Neural cell (in vitro differentiated cells): ENCODE measurements around the gene PADI3. TPM values are rescaled to one million over a fixed set of nuclear protein-coding genes. Genes with fewer than 3 reads are reported as not detected.

Experiments used
- H2AFZ ChIP-seq: fragments of 200-600, 300-800 bp; sonication (generic), shearing (Covaris generic); 2 replicates; pipeline ENCODE4 v1.6.0; 2014; ENCODE audit warnings: low read depth, mild to moderate bottlenecking, antibody characterized with exemption, low read length, moderate library complexity
- H3F3A ChIP-seq: fragments of 200-600 bp; shearing (Covaris generic); 2 replicates; pipeline ENCODE4 v1.6.1; 2016; ENCODE audit warnings: mild to moderate bottlenecking, moderate library complexity, mixed read lengths, antibody characterized with exemption, low read length; ENCODE audit not compliant: insufficient read depth, poor library complexity, severe bottlenecking
- H3K27ac ChIP-seq: fragments of 200-600, 300-800 bp; sonication (generic), shearing (Covaris generic); 2 replicates; pipeline ENCODE4 v1.5.1; 2014; ENCODE audit warnings: mild to moderate bottlenecking, low read length, moderate library complexity
- H3K27me3 ChIP-seq: fragments of 300-800, 200-600 bp; sonication (generic), shearing (Covaris generic); 2 replicates; pipeline ENCODE4 v1.6.0; 2014; ENCODE audit warnings: mild to moderate bottlenecking, low read depth, low read length, moderate library complexity; ENCODE audit not compliant: insufficient read depth
- H3K36me3 ChIP-seq: fragments of 300-800, 200-600 bp; sonication (generic), shearing (Covaris generic); 2 replicates; pipeline ENCODE4 v1.5.1; 2014; ENCODE audit warnings: mild to moderate bottlenecking, antibody characterized with exemption, low read length, moderate library complexity; ENCODE audit not compliant: insufficient read depth
- H3K4me2 ChIP-seq: fragments of 300-800, 200-600 bp; sonication (generic), shearing (Covaris generic); 2 replicates; pipeline ENCODE4 v1.6.0; 2014; ENCODE audit warnings: mild to moderate bottlenecking, low read length
- H3K4me3 ChIP-seq: fragments of 300-800, 200-600 bp; sonication (generic), shearing (Covaris generic); 2 replicates; pipeline ENCODE4 v1.5.1; 2014; ENCODE audit warnings: mild to moderate bottlenecking, low read length, moderate library complexity
- H3K79me2 ChIP-seq: fragments of 200-600 bp; shearing (Covaris generic); replicated peaks from 2 replicates; pipeline ENCODE4 v1.6.0; 2014; ENCODE audit warnings: mild to moderate bottlenecking, low read length, moderate library complexity; ENCODE audit not compliant: insufficient read depth
- H3K9ac ChIP-seq: fragments of 300-800, 200-600 bp; sonication (generic), shearing (Covaris generic); 2 replicates; pipeline ENCODE4 v1.6.1; 2016; ENCODE audit warnings: mild to moderate bottlenecking, low read length, mixed read lengths
- H3K9me2 ChIP-seq: fragments of 200-600 bp; shearing (Covaris generic); 2 replicates; pipeline ENCODE4 v1.6.1; 2016; ENCODE audit warnings: mild to moderate bottlenecking, low read length, mixed read lengths; ENCODE audit not compliant: insufficient read depth
- H3K9me3 ChIP-seq: fragments of 200-600, 300-800 bp; sonication (generic), shearing (Covaris generic); 2 replicates; pipeline ENCODE4 v1.6.1; 2016; ENCODE audit warnings: mild to moderate bottlenecking, mixed run types, low read length, moderate library complexity, mixed read lengths
- H4K20me1 ChIP-seq: fragments of 200-600 bp; shearing (Covaris generic); 2 replicates; pipeline ENCODE4 v1.6.1; 2016; ENCODE audit warnings: mild to moderate bottlenecking, mixed run types; ENCODE audit not compliant: insufficient read depth
- CTCF ChIP-seq: fragments of 450-650 bp; IDR thresholded peaks from 2 replicates; pipeline ENCODE4 v1.5.1; 2014; ENCODE audit warnings: antibody characterized with exemption, mild to moderate bottlenecking, moderate library complexity; ENCODE audit not compliant: poor library complexity, severe bottlenecking
- EP300 ChIP-seq: fragments of 450-650 bp; conservative IDR thresholded peaks from 2 replicates; pipeline ENCODE4 v1.6.1; 2014; ENCODE audit warnings: antibody characterized with exemption, mild to moderate bottlenecking, moderate library complexity; ENCODE audit not compliant: poor library complexity, severe bottlenecking
- EZH2 ChIP-seq: fragments of 200-600, 300-800 bp; shearing (Covaris generic), sonication (generic); IDR thresholded peaks from 2 replicates; pipeline ENCODE4 v1.6.1; 2014; ENCODE audit warnings: antibody characterized with exemption, low read length, borderline replicate concordance, mild to moderate bottlenecking; ENCODE audit not compliant: insufficient read depth, poor library complexity, severe bottlenecking
- MXI1 ChIP-seq: fragments of 450-650 bp; conservative IDR thresholded peaks from 2 replicates; pipeline ENCODE4 v1.6.1; 2014; ENCODE audit warnings: antibody characterized with exemption, mild to moderate bottlenecking; ENCODE audit not compliant: poor library complexity, severe bottlenecking
- POLR2AphosphoS5 ChIP-seq: IDR thresholded peaks from 2 replicates; pipeline ENCODE4 v1.6.1; 2012
- RAD21 ChIP-seq: fragments of 450-650 bp; conservative IDR thresholded peaks from 2 replicates; pipeline ENCODE4 v1.6.1; 2014; ENCODE audit warnings: antibody characterized with exemption, mild to moderate bottlenecking, moderate library complexity
- SMC3 ChIP-seq: fragments of 450-650 bp; conservative IDR thresholded peaks from 2 replicates; pipeline ENCODE4 v1.6.1; 2014; ENCODE audit warnings: antibody characterized with exemption, mild to moderate bottlenecking, moderate library complexity; ENCODE audit not compliant: poor library complexity
- TAF1 ChIP-seq: IDR thresholded peaks from 2 replicates; pipeline ENCODE4 v1.6.1; 2012; ENCODE audit warnings: low read depth
- polyA plus RNA-seq: library from polyadenylated mRNA; depleted of rRNA; stranded (reverse); fragments of >200 nt; gene quantifications from 2 replicates; pipeline ENCODE4 v1.2.3, GENCODE V29; 2014
- TF ChIP-seq, protein P1 (sequence below): IDR thresholded peaks from 2 replicates; pipeline ENCODE4 v1.6.1; 2012; ENCODE audit warnings: borderline replicate concordance

Gene PADI3
- polyA plus RNA-seq, 1 donor from 2014 or later: not detected

- Histone ChIP-seq H3K4me3 (no peak overlapping the region), H3F3A (no peaks in the 10 kb centered on the region), H3K9ac (no peak overlapping the region), H3K79me2 (no peaks in the 10 kb centered on the region), H2AFZ (no peak overlapping the region), H4K20me1 (no peaks in the 10 kb centered on the region), H3K9me3 (no peaks in the 10 kb centered on the region), H3K27me3 (no peaks in the 10 kb centered on the region), H3K4me2 (no peak overlapping the region), H3K36me3 (no peaks in the 10 kb centered on the region), H3K27ac (no peak overlapping the region), H3K9me2 (no peaks in the 10 kb centered on the region)
- TF ChIP-seq TAF1 (no peak), SMC3 (no peak), EZH2 (no peak), CTCF (no peak), POLR2AphosphoS5 (no peak), EP300 (no peak), RAD21 (no peak), MXI1 (no peak)
- TF ChIP-seq, protein P1, sequence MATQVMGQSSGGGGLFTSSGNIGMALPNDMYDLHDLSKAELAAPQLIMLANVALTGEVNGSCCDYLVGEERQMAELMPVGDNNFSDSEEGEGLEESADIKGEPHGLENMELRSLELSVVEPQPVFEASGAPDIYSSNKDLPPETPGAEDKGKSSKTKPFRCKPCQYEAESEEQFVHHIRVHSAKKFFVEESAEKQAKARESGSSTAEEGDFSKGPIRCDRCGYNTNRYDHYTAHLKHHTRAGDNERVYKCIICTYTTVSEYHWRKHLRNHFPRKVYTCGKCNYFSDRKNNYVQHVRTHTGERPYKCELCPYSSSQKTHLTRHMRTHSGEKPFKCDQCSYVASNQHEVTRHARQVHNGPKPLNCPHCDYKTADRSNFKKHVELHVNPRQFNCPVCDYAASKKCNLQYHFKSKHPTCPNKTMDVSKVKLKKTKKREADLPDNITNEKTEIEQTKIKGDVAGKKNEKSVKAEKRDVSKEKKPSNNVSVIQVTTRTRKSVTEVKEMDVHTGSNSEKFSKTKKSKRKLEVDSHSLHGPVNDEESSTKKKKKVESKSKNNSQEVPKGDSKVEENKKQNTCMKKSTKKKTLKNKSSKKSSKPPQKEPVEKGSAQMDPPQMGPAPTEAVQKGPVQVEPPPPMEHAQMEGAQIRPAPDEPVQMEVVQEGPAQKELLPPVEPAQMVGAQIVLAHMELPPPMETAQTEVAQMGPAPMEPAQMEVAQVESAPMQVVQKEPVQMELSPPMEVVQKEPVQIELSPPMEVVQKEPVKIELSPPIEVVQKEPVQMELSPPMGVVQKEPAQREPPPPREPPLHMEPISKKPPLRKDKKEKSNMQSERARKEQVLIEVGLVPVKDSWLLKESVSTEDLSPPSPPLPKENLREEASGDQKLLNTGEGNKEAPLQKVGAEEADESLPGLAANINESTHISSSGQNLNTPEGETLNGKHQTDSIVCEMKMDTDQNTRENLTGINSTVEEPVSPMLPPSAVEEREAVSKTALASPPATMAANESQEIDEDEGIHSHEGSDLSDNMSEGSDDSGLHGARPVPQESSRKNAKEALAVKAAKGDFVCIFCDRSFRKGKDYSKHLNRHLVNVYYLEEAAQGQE: no peak
These were observed 38.4 kb downstream of the PADI3 start for GRCh38 chr1:17287130-17287776.

- TF ChIP-seq TAF1 (no peak), POLR2AphosphoS5 (no peak)
- Histone ChIP-seq H3K9me3 (no peaks in the 10 kb centered on the region), H4K20me1 (no peaks in the 10 kb centered on the region), H3K4me3 (no peak overlapping the region), H3K79me2 (no peaks in the 10 kb centered on the region), H3K4me2 (no peak overlapping the region), H3K9me2 (no peaks in the 10 kb centered on the region), H3K27ac (no peak overlapping the region), H3K9ac (no peak overlapping the region), H3F3A (no peaks in the 10 kb centered on the region), H3K27me3 (no peaks in the 10 kb centered on the region), H3K36me3 (no peaks in the 10 kb centered on the region), H2AFZ (no peak overlapping the region)
These were observed 40.8 kb downstream of the PADI3 start for GRCh38 chr1:17289721-17290120.

- Histone ChIP-seq H3K79me2 (no peaks in the 10 kb centered on the region), H3K27ac (no peak overlapping the region), H3K36me3 (no peaks in the 10 kb centered on the region), H3F3A (no peaks in the 10 kb centered on the region), H3K9ac (no peak overlapping the region), H3K9me2 (no peaks in the 10 kb centered on the region), H3K9me3 (no peaks in the 10 kb centered on the region), H3K27me3 (no peaks in the 10 kb centered on the region), H3K4me2 (no peak overlapping the region), H2AFZ (no peak overlapping the region), H3K4me3 (no peak overlapping the region), H4K20me1 (no peaks in the 10 kb centered on the region)
- no peak for TF ChIP-seq CTCF
These were observed 41.7 kb downstream of the PADI3 start for GRCh38 chr1:17290553-17290952.
